GM21367 (cell line): ENCODE results near the gene GRIN3A.

Experiments
- ATAC-seq: cut with Tn5 transposase; IDR thresholded peaks from one replicate; pipeline ENCODE4 v1.9.1; 2021; ENCODE audit not compliant: unreplicated experiment

The GRIN3A gene

DNA sequence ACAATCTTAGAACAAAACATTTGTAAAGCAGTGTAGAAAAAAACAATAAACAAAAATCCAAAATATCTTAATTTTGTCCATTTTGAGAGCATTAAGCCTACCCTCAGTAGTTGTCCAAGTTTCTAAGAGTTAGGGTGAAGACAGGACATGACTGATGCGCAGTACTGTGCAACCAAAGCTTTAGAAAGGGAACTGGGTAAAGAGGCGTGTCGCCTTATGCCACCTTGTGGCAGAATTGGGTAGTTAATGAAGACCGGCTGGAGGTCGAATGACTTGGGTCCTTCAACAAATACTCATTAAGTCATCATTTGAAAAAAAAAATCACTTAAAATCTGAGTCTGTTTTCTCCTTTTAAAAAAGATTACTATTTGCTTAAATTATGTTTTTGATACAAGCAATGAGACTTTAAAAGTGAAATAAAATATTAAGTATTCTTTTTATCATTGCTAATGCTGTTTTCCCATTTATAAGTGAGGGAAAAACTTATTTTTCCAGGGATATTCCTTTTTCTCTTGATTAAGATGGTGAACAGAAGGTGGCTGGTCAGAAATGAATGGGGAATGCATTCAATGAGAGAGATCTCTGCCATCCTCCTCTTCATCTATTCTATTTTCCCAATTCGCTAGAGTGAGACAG is 208.3 kb downstream of the GRIN3A start:
- peak; percentile 41 for ATAC-seq

DNA sequence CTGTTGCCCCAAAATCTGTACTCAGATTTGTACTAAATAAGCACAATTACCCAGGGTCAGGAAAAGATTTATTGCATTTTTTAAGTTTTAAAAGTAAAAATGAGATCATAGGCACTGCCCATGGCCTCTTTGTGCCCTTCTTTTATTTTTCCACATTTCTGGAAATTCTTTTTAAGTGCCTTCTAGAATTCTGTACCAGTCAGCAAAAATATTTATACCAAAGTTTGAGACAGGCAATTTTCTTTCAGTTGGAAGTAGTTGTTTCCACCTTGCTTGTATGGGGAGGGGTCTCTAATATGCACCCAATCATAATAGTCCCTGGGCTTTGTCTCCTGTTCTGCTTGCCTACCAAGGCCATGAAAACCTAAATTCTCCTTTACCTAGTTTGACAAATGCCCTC is 210.4 kb downstream of the GRIN3A start:
- ATAC-seq = no peak

DNA sequence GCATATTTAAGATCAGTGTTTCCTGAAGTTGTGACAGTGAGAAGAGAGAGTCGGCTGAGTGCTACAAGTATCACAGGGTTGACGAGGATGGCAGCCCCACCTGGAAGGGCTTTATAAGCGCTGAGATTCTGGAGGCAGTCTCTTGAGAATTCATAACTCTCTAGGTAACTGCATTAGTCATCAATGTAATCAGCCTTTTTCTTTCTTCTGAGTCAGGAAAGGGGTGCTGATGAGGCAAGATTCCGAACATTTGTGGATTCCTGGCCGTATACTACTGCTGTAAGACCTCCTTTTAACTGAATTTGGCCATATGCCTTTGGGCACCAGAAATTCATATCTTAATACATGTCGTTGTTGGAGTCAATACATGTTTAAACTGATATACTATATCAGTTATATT is 211.4 kb downstream of the GRIN3A start:
- no peak for ATAC-seq

DNA sequence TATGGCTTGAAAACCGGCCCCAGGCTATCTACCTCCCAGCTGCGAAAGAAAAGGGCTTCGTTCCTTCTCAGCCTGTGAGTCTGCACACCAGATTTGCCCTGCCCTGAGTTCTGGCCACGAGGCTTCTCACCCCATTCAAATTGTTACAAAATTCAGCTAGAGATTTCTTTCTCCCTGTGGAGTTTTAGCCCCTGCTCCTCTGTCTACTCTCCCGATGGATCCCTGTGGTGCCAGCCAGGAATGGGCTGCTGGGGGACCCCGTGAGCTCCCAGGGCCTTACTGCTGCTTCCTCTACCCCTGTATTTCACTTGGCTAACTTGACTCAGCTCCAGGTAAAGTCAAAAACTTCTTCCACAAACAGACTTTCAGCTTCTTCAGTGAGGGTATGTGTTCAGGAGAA is 214.1 kb downstream of the GRIN3A start:
- no peak for ATAC-seq
